ENCODE data around the gene DCLK1.

- TF ChIP-seq CTCF (IDR thresholded peaks at IDR 0.05) = no peak
- no peak for TF ChIP-seq POLR2A (IDR thresholded peaks at IDR 0.05)
These were observed 71.9 kb downstream of the DCLK1 start for GRCh38 chr13:36059321-36059720.

Measured in adrenal gland (tissue), 5 donors.